Mucosa of descending colon (tissue), 3 donors: Measurements from ENCODE around the gene HDGFL2. TPM values are rescaled to one million over a fixed set of nuclear protein-coding genes. Genes with fewer than 3 reads are reported as not detected.

Experiments used
- ATAC-seq: fragments of 200-7000 bp; cut with Tn5 transposase; one replicate; pipeline ENCODE4 v1.9.1; 2020; ENCODE audit warnings: mild to moderate bottlenecking, moderate library complexity
- DNase-seq, 3 donors: peaks; one replicate each; pipeline ENCODE4 v3.0.0-alpha.2; 2020
- H3K36me3 ChIP-seq: fragments of 200-600 bp; one replicate; pipeline ENCODE4 v1.8.0; 2021; ENCODE audit warnings: low read depth, mild to moderate bottlenecking
- H3K4me1 ChIP-seq: fragments of 200-600 bp; one replicate; pipeline ENCODE4 v1.8.0; 2021; ENCODE audit warnings: low read depth, mild to moderate bottlenecking
- H3K4me3 ChIP-seq: fragments of 200-600 bp; one replicate; pipeline ENCODE4 v1.8.0; 2021; ENCODE audit warnings: mild to moderate bottlenecking
- H3K9me3 ChIP-seq: fragments of 200-600 bp; one replicate; pipeline ENCODE4 v1.8.0; 2021; ENCODE audit warnings: mild to moderate bottlenecking
- intact Hi-C, 2 donors: fragments of 100-400 bp; cut with DNase I in 1 of 2; cut with micrococcal nuclease in 1 of 2; formaldehyde crosslinking; loops; one replicate each; pipeline versions ENCODE4 v1.11.0 to v1.11.1; 2022; cut with DNase I, micrococcal nuclease
- total RNA-seq, 3 donors: library from RNA; stranded (reverse); fragmentation: NEBNext Ultra II Directional in 2 of 3; extraction: Animal tissue kit (Norgen Biotek cat#: 25700) in 2 of 3; gene quantifications; one replicate each; pipeline versions ENCODE4 v1.2.1 to v1.2.4, GENCODE V29; 2021 to 2023
- TF ChIP-seq, protein P1 (sequence below): fragments of 200-600 bp; IDR thresholded peaks from one replicate; pipeline ENCODE4 v1.8.0; 2022; ENCODE audit warnings: antibody characterized with exemption, mild to moderate bottlenecking
- donor health status: DM: no; HTN: no; CAD: no; lungs with moderate emphysema.
- donor health status: DM: no; HTN: no; CAD: no.
- donor health status: DM: no; HTN: yes; CAD: no.

Gene HDGFL2
- total RNA-seq, 3 donors from 2014 or later, result 35.6 to 49.2 (median 39.0) TPM

DNA sequence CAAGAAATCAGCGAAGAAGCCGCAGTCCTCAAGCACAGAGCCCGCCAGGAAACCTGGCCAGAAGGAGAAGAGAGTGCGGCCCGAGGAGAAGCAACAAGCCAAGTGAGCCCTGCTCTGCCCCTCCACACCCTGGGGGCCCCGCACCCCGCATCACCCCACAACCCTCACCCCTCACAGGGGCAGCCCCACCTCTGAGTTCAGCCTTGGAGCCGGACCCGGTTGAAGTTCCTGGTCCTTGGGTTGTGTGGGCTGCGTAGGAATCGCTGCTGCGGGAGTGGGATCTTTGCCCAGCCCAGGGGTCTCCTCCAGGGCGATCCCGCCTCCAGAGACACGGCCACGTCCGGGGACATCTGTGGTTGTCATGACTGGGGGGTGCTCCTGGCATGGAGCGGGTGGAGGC, 24.2 kb downstream of the HDGFL2 start:
- Histone ChIP-seq H3K4me3 (no peak overlapping the region), H3K36me3 (peaks cover 19% of the 10 kb centered on the region), H3K9me3 (no peaks in the 10 kb centered on the region), H3K4me1 (no peaks in the 10 kb centered on the region)
- intact Hi-C loops, result no loop called here
- no peak for ATAC-seq
- DNase-seq, result no peak
- TF ChIP-seq, protein P1, sequence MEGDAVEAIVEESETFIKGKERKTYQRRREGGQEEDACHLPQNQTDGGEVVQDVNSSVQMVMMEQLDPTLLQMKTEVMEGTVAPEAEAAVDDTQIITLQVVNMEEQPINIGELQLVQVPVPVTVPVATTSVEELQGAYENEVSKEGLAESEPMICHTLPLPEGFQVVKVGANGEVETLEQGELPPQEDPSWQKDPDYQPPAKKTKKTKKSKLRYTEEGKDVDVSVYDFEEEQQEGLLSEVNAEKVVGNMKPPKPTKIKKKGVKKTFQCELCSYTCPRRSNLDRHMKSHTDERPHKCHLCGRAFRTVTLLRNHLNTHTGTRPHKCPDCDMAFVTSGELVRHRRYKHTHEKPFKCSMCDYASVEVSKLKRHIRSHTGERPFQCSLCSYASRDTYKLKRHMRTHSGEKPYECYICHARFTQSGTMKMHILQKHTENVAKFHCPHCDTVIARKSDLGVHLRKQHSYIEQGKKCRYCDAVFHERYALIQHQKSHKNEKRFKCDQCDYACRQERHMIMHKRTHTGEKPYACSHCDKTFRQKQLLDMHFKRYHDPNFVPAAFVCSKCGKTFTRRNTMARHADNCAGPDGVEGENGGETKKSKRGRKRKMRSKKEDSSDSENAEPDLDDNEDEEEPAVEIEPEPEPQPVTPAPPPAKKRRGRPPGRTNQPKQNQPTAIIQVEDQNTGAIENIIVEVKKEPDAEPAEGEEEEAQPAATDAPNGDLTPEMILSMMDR, result no peak

DNA sequence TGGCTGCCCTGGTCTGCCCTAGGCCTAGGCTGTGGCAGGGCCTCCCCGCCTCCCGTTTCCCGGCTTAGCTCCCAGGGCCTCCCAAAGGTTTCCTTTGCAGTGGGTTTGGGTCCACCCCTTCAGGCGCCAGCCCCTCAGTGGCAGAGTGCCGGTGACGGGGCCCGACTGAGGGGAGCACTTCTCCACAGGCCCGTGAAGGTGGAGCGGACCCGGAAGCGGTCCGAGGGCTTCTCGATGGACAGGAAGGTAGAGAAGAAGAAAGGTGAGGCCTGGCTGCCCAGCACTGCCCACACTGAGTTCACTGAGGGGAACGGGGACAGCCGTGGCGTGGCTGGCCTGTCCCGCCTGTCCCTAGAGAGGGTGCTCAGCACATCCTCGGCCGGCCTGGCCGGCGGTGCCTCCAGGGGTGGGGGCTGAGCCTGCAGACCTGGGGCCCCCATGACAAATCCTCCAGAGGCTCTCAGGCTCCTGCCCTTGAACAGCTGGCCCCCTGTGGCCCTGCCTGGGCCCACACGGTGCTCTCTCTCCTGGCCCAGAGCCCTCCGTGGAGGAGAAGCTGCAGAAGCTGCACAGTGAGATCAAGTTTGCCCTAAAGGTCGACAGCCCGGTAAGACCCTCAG, 25.8 kb downstream of the HDGFL2 start:
- H3K4me3 ChIP-seq, result no peak overlapping the region
- H3K9me3 ChIP-seq, result no peaks in the 10 kb centered on the region
- H3K36me3 ChIP-seq, result peaks cover 16% of the 10 kb centered on the region
- DNase-seq (no peak), ATAC-seq (no peak)
- TF ChIP-seq, protein P1, result no peak
- intact Hi-C loops, result no loop called here
- H3K4me1 ChIP-seq, result no peaks in the 10 kb centered on the region

DNA sequence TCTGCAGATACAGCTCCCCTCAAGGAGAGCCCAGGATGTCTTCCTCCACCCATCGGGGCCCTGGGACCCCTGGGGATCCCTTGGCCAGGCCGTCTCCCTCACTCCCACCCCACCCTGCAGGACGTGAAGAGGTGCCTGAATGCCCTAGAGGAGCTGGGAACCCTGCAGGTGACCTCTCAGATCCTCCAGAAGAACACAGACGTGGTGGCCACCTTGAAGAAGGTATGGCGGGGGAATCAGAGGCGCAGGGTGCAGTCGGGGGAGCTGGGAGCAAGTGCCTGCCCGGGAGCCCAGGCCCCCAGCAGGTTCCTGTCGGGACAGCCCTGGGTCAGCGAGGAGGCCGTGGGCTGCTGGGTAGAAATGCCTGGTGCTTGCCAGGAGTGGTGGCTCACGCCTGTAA, 26.6 kb downstream of the HDGFL2 start:
- ATAC-seq (no peak), DNase-seq (no peak)
- Histone ChIP-seq H3K9me3 (no peaks in the 10 kb centered on the region), H3K4me3 (no peak overlapping the region), H3K4me1 (no peaks in the 10 kb centered on the region), H3K36me3 (peaks cover 16% of the 10 kb centered on the region)
- intact Hi-C loops, result no loop called here
- TF ChIP-seq, protein P1, result no peak

DNA sequence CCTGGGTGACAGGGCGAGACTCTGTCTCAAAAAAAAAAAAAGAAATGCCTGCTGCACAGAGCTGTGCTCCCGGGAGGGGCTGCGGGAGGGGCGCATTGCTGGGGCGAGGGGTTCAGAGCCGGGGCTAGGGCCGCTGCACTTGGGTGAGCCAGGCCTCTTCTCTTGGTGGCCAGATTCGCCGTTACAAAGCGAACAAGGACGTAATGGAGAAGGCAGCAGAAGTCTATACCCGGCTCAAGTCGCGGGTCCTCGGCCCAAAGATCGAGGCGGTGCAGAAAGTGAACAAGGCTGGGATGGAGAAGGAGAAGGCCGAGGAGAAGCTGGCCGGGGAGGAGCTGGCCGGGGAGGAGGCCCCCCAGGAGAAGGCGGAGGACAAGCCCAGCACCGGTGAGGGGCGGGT, 27.2 kb downstream of the HDGFL2 start:
- TF ChIP-seq, protein P1, result no peak
- Histone ChIP-seq H3K4me1 (no peaks in the 10 kb centered on the region), H3K36me3 (peaks cover 11% of the 10 kb centered on the region), H3K4me3 (no peak overlapping the region), H3K9me3 (no peaks in the 10 kb centered on the region)
- DNase-seq, result no peak
- intact Hi-C loops, result no loop called here
- no peak for ATAC-seq

DNA sequence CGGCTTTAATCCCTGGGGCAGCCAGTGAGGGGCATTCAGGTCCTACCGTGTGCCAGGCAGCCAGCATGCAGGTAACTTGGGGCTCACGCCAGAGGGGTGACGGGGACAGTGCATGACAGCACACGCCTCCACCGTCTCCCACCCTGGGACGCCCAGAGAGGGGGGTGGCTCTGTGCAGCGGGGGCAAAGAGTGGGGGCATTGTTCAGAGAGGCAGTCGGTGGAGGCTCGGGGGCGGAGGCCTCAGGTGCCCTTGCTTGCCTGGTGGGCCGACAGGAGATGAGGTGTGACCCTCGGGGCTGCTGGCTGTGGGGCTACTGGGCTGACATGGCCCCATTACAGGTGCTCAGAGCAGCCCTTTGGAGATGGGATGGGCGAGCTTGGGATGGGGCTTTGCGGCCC, 27.8 kb downstream of the HDGFL2 start:
- intact Hi-C loops, result no loop called here
- TF ChIP-seq, protein P1, result no peak
- Histone ChIP-seq H3K4me3 (no peak overlapping the region), H3K9me3 (no peaks in the 10 kb centered on the region), H3K4me1 (no peaks in the 10 kb centered on the region), H3K36me3 (peaks cover 6% of the 10 kb centered on the region)
- ATAC-seq (no peak), DNase-seq (no peak)
